ENCODE results near the gene G6PC2. TPM values are rescaled to one million over a fixed set of nuclear protein-coding genes. Genes with fewer than 3 reads are reported as not detected.
"Not testable (repeated sequence)": the region's sequence is repeated elsewhere in the genome, so short reads cannot be mapped to it uniquely, and the experiment has no call there.

Gene G6PC2
- total and polyA plus RNA-seq, 10 of the 15 experiments (the other 5 are each of a cell fraction or from before 2014, with no cell fraction given): not detected

DNA sequence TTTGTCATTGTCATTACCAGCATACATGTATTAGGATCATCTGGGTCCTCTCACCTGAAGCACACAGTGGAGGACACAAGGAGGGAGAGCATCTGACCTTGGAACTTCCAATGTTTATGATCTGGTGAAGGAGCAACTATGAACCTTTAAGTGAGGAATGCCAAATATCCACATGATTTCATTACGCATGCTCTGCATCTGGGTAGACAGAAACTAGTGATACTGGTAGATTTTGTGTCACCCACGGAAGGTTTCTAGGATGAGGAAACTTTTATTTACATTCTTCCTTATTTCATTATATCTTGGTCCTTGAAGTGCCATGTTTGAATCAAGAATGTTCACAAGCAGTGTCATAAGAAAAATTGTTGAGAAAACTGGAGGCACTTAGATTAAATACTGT is 42.9 kb upstream of the G6PC2 start (continued):
- TF ChIP-seq LARP7 (IDR thresholded peaks at IDR 0.05): no peak
- no peak for TF ChIP-seq STAT1 (conservative IDR thresholded peaks at IDR 0.05)
- TF ChIP-seq, protein P1, sequence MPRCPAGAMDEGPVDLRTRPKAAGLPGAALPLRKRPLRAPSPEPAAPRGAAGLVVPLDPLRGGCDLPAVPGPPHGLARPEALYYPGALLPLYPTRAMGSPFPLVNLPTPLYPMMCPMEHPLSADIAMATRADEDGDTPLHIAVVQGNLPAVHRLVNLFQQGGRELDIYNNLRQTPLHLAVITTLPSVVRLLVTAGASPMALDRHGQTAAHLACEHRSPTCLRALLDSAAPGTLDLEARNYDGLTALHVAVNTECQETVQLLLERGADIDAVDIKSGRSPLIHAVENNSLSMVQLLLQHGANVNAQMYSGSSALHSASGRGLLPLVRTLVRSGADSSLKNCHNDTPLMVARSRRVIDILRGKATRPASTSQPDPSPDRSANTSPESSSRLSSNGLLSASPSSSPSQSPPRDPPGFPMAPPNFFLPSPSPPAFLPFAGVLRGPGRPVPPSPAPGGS (IDR thresholded peaks at IDR 0.05; ENCODE audit: borderline replicate concordance, insufficient read depth, low read depth, low read length, poor library complexity, severe bottlenecking): no peak
- no peak for TF ChIP-seq NR2C1 (IDR thresholded peaks at IDR 0.05)
- no peak for TF ChIP-seq HDGF (IDR thresholded peaks at IDR 0.05)
- TF ChIP-seq, protein P2, sequence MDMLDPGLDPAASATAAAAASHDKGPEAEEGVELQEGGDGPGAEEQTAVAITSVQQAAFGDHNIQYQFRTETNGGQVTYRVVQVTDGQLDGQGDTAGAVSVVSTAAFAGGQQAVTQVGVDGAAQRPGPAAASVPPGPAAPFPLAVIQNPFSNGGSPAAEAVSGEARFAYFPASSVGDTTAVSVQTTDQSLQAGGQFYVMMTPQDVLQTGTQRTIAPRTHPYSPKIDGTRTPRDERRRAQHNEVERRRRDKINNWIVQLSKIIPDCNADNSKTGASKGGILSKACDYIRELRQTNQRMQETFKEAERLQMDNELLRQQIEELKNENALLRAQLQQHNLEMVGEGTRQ (IDR thresholded peaks at IDR 0.05; ENCODE audit: borderline replicate concordance, low read depth, low read length): no peak
- no peak for TF ChIP-seq ZBED1 (IDR thresholded peaks at IDR 0.05; ENCODE audit: borderline replicate concordance)
- TF ChIP-seq IRF4 (IDR thresholded peaks at IDR 0.05; ENCODE audit: low read depth, low read length): no peak

- FAIRE-seq; H3K27ac ChIP-seq (ENCODE audit: control insufficient read depth, insufficient read depth); CTCF ChIA-PET: not testable (repeated sequence)
These were observed 33.9 kb upstream of the G6PC2 start for GRCh38 chr2:168867164-168867563.

GRCh38 chr2:168870369-168870768 is 30.7 kb upstream of the G6PC2 start:
- POLR2A ChIA-PET; BruUV-seq (replicated peaks): not testable (repeated sequence)

More at GRCh38 chr2:168867164-168867563, 33.9 kb upstream of the G6PC2 start:
- H3K9ac ChIP-seq (ENCODE audit: control insufficient read depth, insufficient read depth, low read length); SMC1A ChIA-PET (ENCODE audit: uncharacterized antibody, unreplicated experiment); H3K4me3 ChIP-seq; H3K27me3 ChIP-seq (replicated peaks in 1 of 2; ENCODE audit: control insufficient read depth in 2 of 2, insufficient read depth in 2 of 2, low read length in 1 of 2); H2AFZ ChIP-seq (ENCODE audit: control insufficient read depth, low read depth, low read length); POLR2A ChIA-PET; H4K20me1 ChIP-seq (ENCODE audit: control insufficient read depth, insufficient read depth); DNase-seq (ENCODE audit: low read depth, low spot score); intact Hi-C loops (cut with micrococcal nuclease; ENCODE audit: unreplicated experiment); H3K36me3 ChIP-seq (ENCODE audit: control insufficient read depth in 2 of 2, insufficient read depth in 2 of 2, low read length in 1 of 2); BruUV-seq (replicated peaks); H3K4me1 ChIP-seq (ENCODE audit: control insufficient read depth, insufficient read depth, low read length); RAD21 ChIA-PET (ENCODE audit: unreplicated experiment); ATAC-seq; H3K4me2 ChIP-seq (ENCODE audit: control insufficient read depth, insufficient read depth); H3K79me2 ChIP-seq (ENCODE audit: control insufficient read depth, insufficient read depth, low read length); in situ Hi-C loops (cut with MboI); H3K9me3 ChIP-seq (replicated peaks; ENCODE audit: control insufficient read depth, insufficient read depth, low read length): not testable (repeated sequence)
- 91% methylated on average over 1 of the region's 1 CpG for WGBS (ENCODE audit: insufficient coverage, insufficient replicate concordance, low lambda C conversion rate, missing lambda C conversion rate)

DNA sequence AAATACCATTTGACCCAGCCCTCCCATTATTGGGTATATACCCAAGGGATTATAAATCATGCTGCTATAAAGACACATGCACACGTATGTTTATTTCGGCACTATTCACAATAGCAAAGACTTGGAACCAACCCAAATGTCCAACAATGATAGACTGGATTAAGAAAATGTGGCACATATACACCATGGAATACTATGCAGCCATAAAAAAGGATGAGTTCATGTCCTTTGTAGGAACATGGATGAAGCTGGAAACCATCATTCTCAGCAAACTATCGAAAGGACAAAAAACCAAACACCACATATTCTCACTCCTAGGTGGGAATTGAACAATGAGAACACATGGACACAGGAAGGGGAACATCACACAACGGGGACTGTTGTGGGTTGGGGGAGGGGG is 30.3 kb upstream of the G6PC2 start:
- intact Hi-C loops (cut with micrococcal nuclease; ENCODE audit: unreplicated experiment); H3K4me1 ChIP-seq (ENCODE audit: control insufficient read depth, insufficient read depth, low read length); H3K9me3 ChIP-seq (replicated peaks; ENCODE audit: control insufficient read depth, insufficient read depth, low read length); DNase-seq (ENCODE audit: low read depth, low spot score); H3K79me2 ChIP-seq (ENCODE audit: control insufficient read depth, insufficient read depth, low read length); in situ Hi-C loops (cut with MboI); CTCF ChIA-PET; BruUV-seq (replicated peaks); H2AFZ ChIP-seq (ENCODE audit: control insufficient read depth, low read depth, low read length); RAD21 ChIA-PET (ENCODE audit: unreplicated experiment); POLR2A ChIA-PET; H3K9ac ChIP-seq (ENCODE audit: control insufficient read depth, insufficient read depth, low read length); H3K27ac ChIP-seq (ENCODE audit: control insufficient read depth, insufficient read depth); SMC1A ChIA-PET (ENCODE audit: uncharacterized antibody, unreplicated experiment); H3K27me3 ChIP-seq (replicated peaks in 1 of 2; ENCODE audit: control insufficient read depth in 2 of 2, insufficient read depth in 2 of 2, low read length in 1 of 2); H3K4me3 ChIP-seq; ATAC-seq; H4K20me1 ChIP-seq (ENCODE audit: control insufficient read depth, insufficient read depth); FAIRE-seq; H3K4me2 ChIP-seq (ENCODE audit: control insufficient read depth, insufficient read depth); H3K36me3 ChIP-seq (ENCODE audit: control insufficient read depth in 2 of 2, insufficient read depth in 2 of 2, low read length in 1 of 2): not testable (repeated sequence)
- 98% methylated on average over 4 of the region's 4 CpGs for WGBS (ENCODE audit: insufficient coverage, insufficient replicate concordance, low lambda C conversion rate, missing lambda C conversion rate)

More at GRCh38 chr2:168870369-168870768, 30.7 kb upstream of the G6PC2 start:
- H3K9ac ChIP-seq (ENCODE audit: control insufficient read depth, insufficient read depth, low read length); H3K9me3 ChIP-seq (replicated peaks; ENCODE audit: control insufficient read depth, insufficient read depth, low read length); SMC1A ChIA-PET (ENCODE audit: uncharacterized antibody, unreplicated experiment); H3K4me1 ChIP-seq (ENCODE audit: control insufficient read depth, insufficient read depth, low read length); in situ Hi-C loops (cut with MboI); ATAC-seq; H3K4me2 ChIP-seq (ENCODE audit: control insufficient read depth, insufficient read depth); RAD21 ChIA-PET (ENCODE audit: unreplicated experiment); H3K27ac ChIP-seq (ENCODE audit: control insufficient read depth, insufficient read depth); intact Hi-C loops (cut with micrococcal nuclease; ENCODE audit: unreplicated experiment); DNase-seq (ENCODE audit: low read depth, low spot score); CTCF ChIA-PET; H3K79me2 ChIP-seq (ENCODE audit: control insufficient read depth, insufficient read depth, low read length); H4K20me1 ChIP-seq (ENCODE audit: control insufficient read depth, insufficient read depth); H3K27me3 ChIP-seq (replicated peaks in 1 of 2; ENCODE audit: control insufficient read depth in 2 of 2, insufficient read depth in 2 of 2, low read length in 1 of 2); FAIRE-seq; H3K36me3 ChIP-seq (ENCODE audit: control insufficient read depth in 2 of 2, insufficient read depth in 2 of 2, low read length in 1 of 2); H3K4me3 ChIP-seq; H2AFZ ChIP-seq (ENCODE audit: control insufficient read depth, low read depth, low read length): not testable (repeated sequence)
- WGBS (ENCODE audit: insufficient coverage, insufficient replicate concordance, low lambda C conversion rate, missing lambda C conversion rate): 100% methylated on average over 1 of the region's 1 CpG
